HT-29 (cell line): ENCODE measurements around the gene CDKN3. TPM values are rescaled to one million over a fixed set of nuclear protein-coding genes. Genes with fewer than 3 reads are reported as not detected.
"Not testable (repeated sequence)": the region's sequence is repeated elsewhere in the genome, so short reads cannot be mapped to it uniquely, and the experiment has no call there.

ENCODE experiments used
- DNase-seq: peaks from one replicate; pipeline ENCODE4 v3.0.0-alpha.2; 2015; ENCODE audit warnings: low spot score
- total RNA-seq: library from RNA; depleted of rRNA; stranded (reverse); fragments of >200 nt; shearing (Covaris generic); gene quantifications from 2 replicates; pipeline ENCODE4 v1.2.3, GENCODE V29; 2014; rRNA removed

Gene CDKN3
- total RNA-seq, 1 experiment from 2014 or later: 28.7 TPM

- no peak for DNase-seq
Observed at GRCh38 chr14:54455363-54455762, 58.6 kb downstream of the CDKN3 start.

- DNase-seq: not testable (repeated sequence)
Observed at GRCh38 chr14:54456820-54457608, 60.2 kb downstream of the CDKN3 start.

- DNase-seq: no peak
Observed at GRCh38 chr14:54457609-54457996, 60.8 kb downstream of the CDKN3 start.

GRCh38 chr14:54458536-54458935 lies 61.7 kb downstream of the CDKN3 start:
- DNase-seq: not testable (repeated sequence)

- DNase-seq: no peak
Observed at GRCh38 chr14:54459106-54459505, 62.3 kb downstream of the CDKN3 start.

- DNase-seq: no peak
Observed at GRCh38 chr14:54462048-54462447, 65.2 kb downstream of the CDKN3 start.

GRCh38 chr14:54465654-54466053 lies 68.8 kb downstream of the CDKN3 start:
- DNase-seq: no peak

- DNase-seq: no peak
Observed at GRCh38 chr14:54467280-54467679, 70.5 kb downstream of the CDKN3 start.

Other genes starting within 250 kb of the CDKN3 start
- gene CNIH1, start 44.4 kb downstream of the CDKN3 start, total RNA-seq: 23.0 and 41.3 TPM in 2 replicates
- 15.6 and 18.1 TPM in 2 replicates for gene GMFB, start 92.0 kb downstream of the CDKN3 start, total RNA-seq
- 1.1 and 2.6 TPM in 2 replicates for gene CGRRF1, start 112.9 kb downstream of the CDKN3 start, total RNA-seq
- 9.0 and 9.5 TPM in 2 replicates for gene SAMD4A, start 170.1 kb downstream of the CDKN3 start, total RNA-seq